HG03520 (cell line): Measurements from ENCODE around the gene RNASEH2B.

Experiments used
- ATAC-seq: cut with Tn5 transposase; IDR thresholded peaks from one replicate; pipeline ENCODE4 v1.9.1; 2021; ENCODE audit warnings: mild to moderate bottlenecking, moderate library complexity; ENCODE audit not compliant: unreplicated experiment

The RNASEH2B gene

GRCh38 chr13:50905256-50905655 lies 4.3 kb upstream of the RNASEH2B start:
- ATAC-seq: no peak

- ATAC-seq: no peak
Measured at GRCh38 chr13:50907781-50908180, 1.8 kb upstream of the RNASEH2B start.

GRCh38 chr13:50908371-50908770 lies 1.2 kb upstream of the RNASEH2B start:
- ATAC-seq: no peak

- ATAC-seq: no peak
Measured at GRCh38 chr13:50910485-50910805, 854 bp downstream of the RNASEH2B start.

GRCh38 chr13:50911081-50911631 lies 1.6 kb downstream of the RNASEH2B start:
- ATAC-seq: no peak

- ATAC-seq: peak; percentile 47
Measured at GRCh38 chr13:50911937-50912795, 2.6 kb downstream of the RNASEH2B start.

- ATAC-seq: no peak
Measured at GRCh38 chr13:50912851-50913250, 3.3 kb downstream of the RNASEH2B start.

GRCh38 chr13:50914176-50914700 lies 4.6 kb downstream of the RNASEH2B start:
- no peak for ATAC-seq

GRCh38 chr13:50914848-50915247 lies 5.3 kb downstream of the RNASEH2B start:
- peak; percentile 27 for ATAC-seq

- peak; percentile 37 for ATAC-seq
Measured at GRCh38 chr13:50915565-50915964, 6.0 kb downstream of the RNASEH2B start.

GRCh38 chr13:50916701-50917184 lies 7.2 kb downstream of the RNASEH2B start:
- no peak for ATAC-seq

- ATAC-seq: no peak
Measured at GRCh38 chr13:50917572-50917971, 8.0 kb downstream of the RNASEH2B start.

GRCh38 chr13:50918567-50918966 lies 9.0 kb downstream of the RNASEH2B start:
- ATAC-seq: no peak

- ATAC-seq: no peak
Measured at GRCh38 chr13:50919277-50919676, 9.7 kb downstream of the RNASEH2B start.

- ATAC-seq: no peak
Measured at GRCh38 chr13:50921706-50922105, 12.1 kb downstream of the RNASEH2B start.

- no peak for ATAC-seq
Measured at GRCh38 chr13:50923272-50923671, 13.7 kb downstream of the RNASEH2B start.

GRCh38 chr13:50924025-50924424 lies 14.4 kb downstream of the RNASEH2B start:
- no peak for ATAC-seq

GRCh38 chr13:50927701-50928100 lies 18.1 kb downstream of the RNASEH2B start:
- ATAC-seq: no peak

- no peak for ATAC-seq
Measured at GRCh38 chr13:50928102-50928501, 18.5 kb downstream of the RNASEH2B start.

GRCh38 chr13:50928659-50929462 lies 19.3 kb downstream of the RNASEH2B start:
- no peak for ATAC-seq

- no peak for ATAC-seq
Measured at GRCh38 chr13:50932091-50932490, 22.5 kb downstream of the RNASEH2B start.
